HG03196 (cell line): ENCODE measurements around the gene PTPN3.
"Not testable (repeated sequence)": the region's sequence is repeated elsewhere in the genome, so short reads cannot be mapped to it uniquely, and the experiment has no call there.

Experiments used
- ATAC-seq: cut with Tn5 transposase; IDR thresholded peaks from one replicate; pipeline ENCODE4 v1.9.1; 2021; ENCODE audit not compliant: unreplicated experiment

PTPN3 gene

GRCh38 chr9:109498195-109499092, at the start of gene PTPN3:
Gene PTPN3 (minus strand): TSS chr9:109498307. CDS start chr9:109463434, 34,873 bp downstream.
- no peak for ATAC-seq

GRCh38 chr9:109544954-109545353, 46.8 kb upstream of the PTPN3 start:
- ATAC-seq, result not testable (repeated sequence)

GRCh38 chr9:109542922-109543321, 44.8 kb upstream of the PTPN3 start:
- ATAC-seq, result no peak

- no peak for ATAC-seq
Measured at GRCh38 chr9:109538346-109538745, 40.2 kb upstream of the PTPN3 start.

GRCh38 chr9:109537288-109537687, 39.2 kb upstream of the PTPN3 start:
- no peak for ATAC-seq

GRCh38 chr9:109536859-109537258, 38.8 kb upstream of the PTPN3 start:
- ATAC-seq, result no peak

GRCh38 chr9:109535365-109535764, 37.3 kb upstream of the PTPN3 start:
- no peak for ATAC-seq

- ATAC-seq, result no peak
Measured at GRCh38 chr9:109534151-109534550, 36.0 kb upstream of the PTPN3 start.

GRCh38 chr9:109532652-109533051, 34.5 kb upstream of the PTPN3 start:
- ATAC-seq, result not testable (repeated sequence)

GRCh38 chr9:109522106-109522505, 24.0 kb upstream of the PTPN3 start:
- no peak for ATAC-seq

- no peak for ATAC-seq
Measured at GRCh38 chr9:109520475-109521132, 22.5 kb upstream of the PTPN3 start.

- ATAC-seq, result no peak
Measured at GRCh38 chr9:109519366-109519765, 21.3 kb upstream of the PTPN3 start.

- ATAC-seq, result no peak
Measured at GRCh38 chr9:109518621-109519335, 20.7 kb upstream of the PTPN3 start.

- ATAC-seq, result no peak
Measured at GRCh38 chr9:109517901-109518377, 19.8 kb upstream of the PTPN3 start.

- no peak for ATAC-seq
Measured at GRCh38 chr9:109513871-109514270, 15.8 kb upstream of the PTPN3 start.

- no peak for ATAC-seq
Measured at GRCh38 chr9:109512170-109512756, 14.2 kb upstream of the PTPN3 start.

GRCh38 chr9:109510506-109510905, 12.4 kb upstream of the PTPN3 start:
- no peak for ATAC-seq

- not testable (repeated sequence) for ATAC-seq
Measured at GRCh38 chr9:109510042-109510441, 11.9 kb upstream of the PTPN3 start.

- ATAC-seq, result no peak
Measured at GRCh38 chr9:109509611-109510010, 11.5 kb upstream of the PTPN3 start.

- no peak for ATAC-seq
Measured at GRCh38 chr9:109507421-109507838, 9.3 kb upstream of the PTPN3 start.

- no peak for ATAC-seq
Measured at GRCh38 chr9:109506097-109506712, 8.1 kb upstream of the PTPN3 start.
